Duodenal mucosa (tissue), 2 donors: ENCODE measurements around the gene LRRC8D.

ENCODE experiments used
- H3K27ac ChIP-seq: one replicate; pipeline ENCODE4 v1.7.0; 2013; ENCODE audit warnings: low read depth, low read length
- H3K27me3 ChIP-seq, 2 donors: one replicate each; pipeline ENCODE4 v1.7.0; 2013; ENCODE audit warnings: low read length in 2 of 2, control low read depth in 1 of 2; ENCODE audit not compliant: insufficient read depth in 2 of 2, control insufficient read depth in 1 of 2
- H3K36me3 ChIP-seq, 2 donors: one replicate each; pipeline ENCODE4 v1.7.0; 2013; ENCODE audit warnings: low read length in 2 of 2, control low read depth in 1 of 2; ENCODE audit not compliant: insufficient read depth in 2 of 2, control insufficient read depth in 1 of 2
- H3K4me1 ChIP-seq, 2 donors: one replicate each; pipeline ENCODE4 v1.7.0; 2013; ENCODE audit warnings: low read length in 2 of 2, control low read depth in 1 of 2; ENCODE audit not compliant: insufficient read depth in 2 of 2, control insufficient read depth in 1 of 2
- H3K4me3 ChIP-seq, 2 donors: one replicate each; pipeline ENCODE4 v1.7.0; 2013; ENCODE audit warnings: low read length in 2 of 2, low read depth in 1 of 2
- H3K9ac ChIP-seq, 2 donors: one replicate each; pipeline ENCODE4 v1.7.0; 2013; ENCODE audit warnings: low read length in 2 of 2, low read depth in 1 of 2
- H3K9me3 ChIP-seq, 2 donors: one replicate each; pipeline ENCODE4 v1.7.0; 2013; ENCODE audit warnings: low read length in 2 of 2, control low read depth in 1 of 2; ENCODE audit not compliant: control insufficient read depth in 1 of 2

LRRC8D gene

DNA sequence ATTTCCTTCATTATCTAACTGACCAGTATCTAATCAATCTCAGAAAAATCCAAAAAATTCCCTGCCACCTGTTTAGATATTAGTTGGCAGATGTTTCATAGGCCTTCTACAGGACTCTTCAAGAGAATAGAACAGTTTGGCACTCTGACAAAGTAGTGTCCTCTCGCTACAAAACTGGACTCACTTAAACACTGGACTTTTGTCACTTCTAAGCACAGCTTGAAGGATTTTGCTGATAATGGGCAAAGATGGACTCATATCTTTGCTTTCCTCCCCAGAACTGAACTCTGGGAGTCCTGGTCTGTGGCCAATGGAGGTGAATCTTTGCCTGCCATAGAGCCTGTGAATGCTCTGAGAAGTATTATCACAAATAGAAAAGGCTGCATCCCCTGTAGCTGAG, 115.9 kb downstream of the LRRC8D start:
- Histone ChIP-seq H3K9ac (no peak overlapping the region), H3K4me3 (no peak overlapping the region), H3K4me1 (no peaks in the 10 kb centered on the region), H3K9me3 (no peaks in the 10 kb centered on the region), H3K36me3 (peaks cover 16 to 20% of the 10 kb centered on the region in 2 donors), H3K27ac (no peak overlapping the region), H3K27me3 (no peaks in the 10 kb centered on the region)

GRCh38 chr1:89938171-89939055, 117.6 kb downstream of the LRRC8D start:
- no peak overlapping the region for H3K9ac ChIP-seq

DNA sequence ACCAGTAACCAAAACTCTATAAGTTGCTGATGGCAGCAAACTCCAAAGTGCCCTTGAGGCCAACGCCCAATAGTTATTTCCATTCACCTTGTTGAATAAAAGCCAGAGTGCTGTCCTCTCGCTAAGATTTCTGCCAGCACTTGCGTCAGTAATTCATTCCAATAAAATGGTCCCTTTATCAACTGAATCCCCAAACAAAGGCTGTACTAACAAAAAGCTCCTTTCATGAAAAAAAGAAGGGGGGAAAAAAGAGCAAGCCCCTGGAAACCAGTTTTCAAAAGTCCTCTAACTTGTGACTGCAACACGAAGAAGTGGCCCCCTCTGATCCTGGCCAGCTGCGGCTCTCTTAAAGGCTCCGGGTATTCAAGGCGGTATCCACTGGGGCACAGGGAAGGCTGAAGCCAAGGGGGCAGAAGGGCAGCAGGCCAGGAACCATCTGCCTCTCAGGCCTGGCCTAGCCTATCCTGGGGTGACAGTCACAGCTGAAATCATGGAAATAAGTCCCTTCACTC, 118.3 kb downstream of the LRRC8D start:
- Histone ChIP-seq H3K4me3 (no peak overlapping the region), H3K27me3 (no peaks in the 10 kb centered on the region), H3K4me1 (no peaks in the 10 kb centered on the region), H3K27ac (no peak overlapping the region), H3K9ac (no peak overlapping the region), H3K36me3 (peaks cover 7 to 8% of the 10 kb centered on the region in 2 donors), H3K9me3 (no peaks in the 10 kb centered on the region)

More at GRCh38 chr1:89938171-89939055, 117.6 kb downstream of the LRRC8D start:
- Histone ChIP-seq H3K9me3 (no peaks in the 10 kb centered on the region), H3K4me1 (no peaks in the 10 kb centered on the region), H3K27me3 (no peaks in the 10 kb centered on the region), H3K27ac (no peak overlapping the region), H3K36me3 (peaks cover 13 to 15% of the 10 kb centered on the region in 2 donors), H3K4me3 (no peak overlapping the region)

DNA sequence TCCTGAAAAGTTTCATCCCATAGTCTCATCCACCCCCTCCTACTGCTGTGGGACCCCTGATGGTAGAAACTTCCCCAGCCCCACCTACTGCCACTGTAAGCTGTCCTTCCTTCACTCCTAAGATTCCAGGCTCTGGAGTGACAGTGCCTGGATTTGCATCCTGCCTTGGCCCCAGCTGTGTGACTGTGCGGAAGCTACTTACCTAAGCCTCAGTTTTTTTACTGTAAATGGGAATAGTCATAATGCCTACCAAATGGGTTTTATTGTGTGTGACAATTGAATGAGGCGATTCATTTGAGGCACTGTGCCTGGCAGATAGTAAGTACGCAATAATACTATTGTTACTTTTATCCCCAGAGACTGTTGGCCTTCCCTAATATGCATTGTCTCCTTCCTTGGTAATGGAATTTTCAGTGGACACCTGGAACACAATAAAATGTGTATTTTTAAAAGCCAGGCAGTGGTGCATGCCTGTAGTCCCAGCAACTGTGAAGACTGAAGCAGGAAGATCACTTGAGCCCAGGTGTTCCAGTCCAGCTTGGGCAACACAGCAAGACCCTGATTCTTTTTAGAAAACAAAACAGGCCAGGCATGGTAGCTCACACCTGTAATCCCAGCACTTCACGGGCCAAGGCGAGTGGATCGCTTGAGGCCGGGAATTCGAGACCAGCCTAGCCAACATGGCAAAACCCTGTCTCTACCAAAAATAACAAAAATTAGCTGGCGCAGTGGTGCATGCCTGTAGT, 119.0 kb downstream of the LRRC8D start:
- Histone ChIP-seq H3K9ac (no peak overlapping the region), H3K27me3 (no peaks in the 10 kb centered on the region), H3K4me3 (no peak overlapping the region), H3K27ac (no peak overlapping the region), H3K9me3 (no peaks in the 10 kb centered on the region), H3K4me1 (no peaks in the 10 kb centered on the region), H3K36me3 (peaks cover 0 to under 1% of the 10 kb centered on the region in 2 donors)

DNA sequence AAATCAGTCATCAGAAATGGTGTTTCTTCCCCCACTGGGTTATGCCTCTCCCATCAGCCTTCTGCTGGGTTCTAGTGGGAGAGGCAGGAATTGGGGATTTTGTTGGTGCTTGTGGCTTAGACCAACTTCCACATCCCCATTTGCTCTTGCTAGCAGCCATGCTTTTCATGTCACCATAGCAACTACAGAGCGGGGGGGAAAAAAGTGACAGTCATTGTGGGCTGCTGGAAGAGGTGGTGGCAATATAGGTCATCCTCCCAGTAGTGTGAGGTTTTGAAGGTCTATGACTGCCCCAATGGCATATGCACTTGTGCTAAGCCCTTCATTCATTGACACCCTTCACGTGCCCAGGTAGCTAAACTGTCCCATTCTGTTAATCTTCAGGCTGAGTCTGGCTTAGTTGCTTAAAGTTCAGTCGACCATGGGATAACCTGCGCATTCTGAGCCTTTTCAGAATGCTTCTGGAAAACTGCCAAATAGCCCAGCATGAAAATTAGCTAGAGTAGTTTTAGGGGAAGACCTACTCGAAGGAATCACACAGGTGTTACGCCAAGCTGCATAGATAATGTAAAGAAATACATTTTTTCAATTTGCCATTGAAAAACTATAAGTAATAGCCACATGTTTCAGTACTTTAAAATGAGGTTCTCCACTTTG, 120.4 kb downstream of the LRRC8D start:
- H3K4me1 ChIP-seq = no peaks in the 10 kb centered on the region
- H3K27ac ChIP-seq = no peak overlapping the region
- no peak overlapping the region for H3K9ac ChIP-seq
- H3K9me3 ChIP-seq = no peaks in the 10 kb centered on the region
- H3K4me3 ChIP-seq = no peak overlapping the region
- H3K27me3 ChIP-seq = no peaks in the 10 kb centered on the region
- no peaks in the 10 kb centered on the region for H3K36me3 ChIP-seq

DNA sequence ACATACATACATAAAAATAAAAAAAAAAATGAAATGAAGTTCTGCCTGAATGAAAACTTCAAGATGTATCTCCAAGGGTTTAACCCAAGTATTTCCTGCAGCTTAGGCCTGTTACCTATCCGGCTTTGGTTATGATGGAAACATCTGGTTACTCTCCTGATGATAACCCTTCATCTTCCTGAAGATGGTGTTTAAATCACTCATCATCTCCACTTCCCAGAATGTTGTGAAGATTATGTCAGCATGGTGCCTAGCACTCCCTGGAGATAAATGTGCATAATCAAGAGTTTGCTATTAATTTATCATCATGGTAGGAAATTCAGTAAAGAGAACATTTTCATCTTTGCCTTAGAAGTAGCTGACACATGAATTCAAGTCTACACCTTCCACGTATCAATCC, 121.2 kb downstream of the LRRC8D start:
- Histone ChIP-seq H3K4me1 (no peaks in the 10 kb centered on the region), H3K9me3 (no peaks in the 10 kb centered on the region), H3K27ac (no peak overlapping the region)

DNA sequence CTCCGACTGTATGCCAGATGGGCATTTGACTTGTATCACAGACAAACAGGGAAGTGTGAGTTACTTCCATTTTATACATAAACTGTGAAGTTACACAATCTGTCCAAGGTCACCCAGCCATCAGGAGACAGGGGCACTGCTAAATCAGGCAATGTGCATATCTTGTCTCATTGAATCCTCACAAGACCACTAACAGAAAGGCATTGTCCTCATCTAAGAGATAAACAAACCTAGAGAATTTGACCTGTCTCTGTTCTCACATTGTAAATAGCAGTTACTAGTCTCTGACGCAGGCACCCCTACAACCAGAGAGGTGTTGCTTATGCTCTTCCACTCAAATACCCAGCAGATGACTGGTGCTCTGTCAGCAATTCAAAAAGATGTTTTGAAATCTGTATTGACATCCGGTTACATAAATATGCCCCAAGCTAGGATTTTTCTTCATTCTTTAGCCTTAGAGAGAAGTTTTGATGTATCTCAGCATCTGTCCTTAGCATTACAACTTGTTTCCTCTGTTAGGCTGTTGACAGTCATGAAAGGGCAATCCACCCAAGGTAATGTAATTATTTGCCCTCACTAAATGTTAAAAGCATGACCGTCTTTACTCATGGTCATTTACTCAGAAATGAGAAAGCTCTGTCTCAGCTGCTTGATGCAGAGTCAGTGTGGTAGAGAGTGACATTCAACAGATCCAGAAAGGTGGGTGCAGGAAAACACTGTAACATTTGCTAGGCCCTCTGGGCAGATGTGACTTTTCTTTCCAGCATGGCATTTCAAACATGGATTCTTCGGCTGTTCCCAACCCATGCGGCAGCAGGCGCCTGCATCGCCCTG, 122.2 kb downstream of the LRRC8D start:
- H3K4me3 ChIP-seq = no peak overlapping the region
- no peaks in the 10 kb centered on the region for H3K4me1 ChIP-seq
- no peaks in the 10 kb centered on the region for H3K9me3 ChIP-seq
- no peaks in the 10 kb centered on the region for H3K27me3 ChIP-seq
- no peak overlapping the region for H3K27ac ChIP-seq
- no peaks in the 10 kb centered on the region for H3K36me3 ChIP-seq
- no peak overlapping the region for H3K9ac ChIP-seq

More for the DNA sequence above, 121.2 kb downstream of the LRRC8D start:
- Histone ChIP-seq H3K36me3 (no peaks in the 10 kb centered on the region), H3K27me3 (no peaks in the 10 kb centered on the region), H3K4me3 (no peak overlapping the region), H3K9ac (no peak overlapping the region)

GRCh38 chr1:89943846-89944781, 123.3 kb downstream of the LRRC8D start:
- H3K36me3 ChIP-seq = no peaks in the 10 kb centered on the region
- H3K9ac ChIP-seq = no peak overlapping the region
- H3K27ac ChIP-seq = no peak overlapping the region
- H3K4me1 ChIP-seq = no peaks in the 10 kb centered on the region
- H3K9me3 ChIP-seq = no peaks in the 10 kb centered on the region
- no peak overlapping the region for H3K4me3 ChIP-seq
- H3K27me3 ChIP-seq = no peaks in the 10 kb centered on the region
